Stimulated activated CD4-positive, alpha-beta T cell treated with anti-CD3 and anti-CD28 coated beads, Interleukin-2, amount 100 ng/mL, for 24 hours (primary cell): ENCODE data around the gene SORD.
"Not testable (repeated sequence)": the region's sequence is repeated elsewhere in the genome, so short reads cannot be mapped to it uniquely, and the experiment has no call there.

ENCODE experiments used
- DNase-seq, 2 donors: peaks; one replicate each; pipeline ENCODE4 v3.0.0-alpha.2; 2020

SORD gene

DNA sequence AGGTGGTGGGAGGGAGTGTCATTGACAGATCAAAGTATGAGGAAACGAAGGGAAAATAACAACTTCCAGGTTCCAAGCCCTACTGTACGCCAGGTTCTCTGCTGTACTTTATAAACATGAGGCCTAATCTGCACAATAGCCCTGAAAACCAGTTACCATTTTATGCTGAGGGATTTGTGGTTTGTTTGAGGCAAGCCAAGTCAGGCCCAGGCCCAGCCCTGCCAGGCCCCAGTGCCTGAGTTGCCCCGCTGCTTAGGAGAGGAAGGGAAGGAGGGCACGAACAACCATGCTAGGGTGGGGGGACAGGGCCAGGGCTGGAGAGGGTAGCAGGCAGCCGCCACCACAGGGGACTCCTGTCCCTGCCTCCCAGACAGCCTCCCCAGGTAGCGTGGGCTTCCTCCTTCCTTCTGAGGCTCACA, 47.0 kb downstream of the SORD start:
- not testable (repeated sequence) for DNase-seq

DNA sequence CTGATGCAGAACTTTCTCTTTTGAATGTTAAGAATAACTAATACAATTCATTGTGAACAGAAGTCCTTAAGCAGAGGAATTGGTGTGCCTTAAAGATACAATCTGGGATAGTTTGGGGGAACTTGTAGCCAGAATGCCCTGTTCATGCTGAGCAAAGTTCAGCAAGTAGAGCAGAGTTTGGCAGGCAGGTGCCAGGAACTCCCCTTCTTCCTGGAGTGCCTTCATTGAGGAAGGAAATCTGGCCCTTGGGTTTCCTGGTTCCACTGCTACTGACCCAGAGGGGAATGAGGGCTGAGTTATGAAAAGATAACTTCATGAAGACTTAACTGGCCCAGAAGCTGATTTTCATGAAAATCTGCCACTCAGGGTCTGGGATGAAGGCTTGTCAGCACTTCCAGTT, 50.6 kb downstream of the SORD start:
- not testable (repeated sequence) for DNase-seq

DNA sequence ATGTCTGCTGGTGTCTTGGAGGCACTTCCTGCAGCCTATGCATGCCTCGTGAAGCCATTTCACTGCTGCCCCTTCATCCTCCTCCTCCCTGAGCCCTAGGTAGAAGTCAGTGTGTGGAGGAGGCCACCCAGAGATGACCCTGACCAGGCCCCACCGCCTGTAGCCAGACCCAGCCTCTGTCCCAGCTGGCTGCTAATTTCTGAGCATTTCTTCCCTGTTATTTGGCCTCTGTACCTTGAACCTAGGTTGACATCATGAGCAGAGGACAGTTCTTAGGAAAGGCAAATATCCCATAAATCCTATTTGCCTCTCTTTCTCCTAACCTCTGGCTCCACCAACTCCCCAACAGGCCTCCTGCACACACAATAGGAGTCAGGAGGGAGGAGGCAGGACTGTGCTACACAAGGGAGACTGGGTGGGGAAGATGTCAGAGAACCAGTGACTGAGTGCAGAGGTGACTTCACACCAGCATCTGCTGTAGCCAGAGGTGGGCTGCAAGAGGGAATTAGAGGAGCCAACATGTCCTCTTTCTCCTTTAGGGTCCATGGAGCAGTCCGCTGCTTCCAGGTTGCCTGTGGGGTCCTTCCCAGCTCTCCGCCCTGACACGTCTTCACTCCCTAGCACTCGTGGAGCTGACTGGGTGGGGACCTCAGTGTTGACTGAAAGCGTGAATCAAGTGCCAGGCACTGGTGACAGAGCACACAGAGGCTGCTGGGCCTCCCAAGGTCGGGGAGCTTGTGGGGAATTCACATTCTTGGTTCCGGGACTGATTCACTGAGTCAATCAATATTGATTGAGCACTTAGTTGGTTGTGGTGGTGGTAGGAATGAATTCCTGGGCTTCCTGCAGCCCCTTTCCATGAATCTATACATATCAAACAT, 52.7 kb downstream of the SORD start:
- DNase-seq, result not testable (repeated sequence)

- not testable (repeated sequence) for DNase-seq
These were observed 54.4 kb downstream of the SORD start for GRCh38 chr15:45077391-45077790.

GRCh38 chr15:45079201-45079600, 56.2 kb downstream of the SORD start:
- not testable (repeated sequence) for DNase-seq

GRCh38 chr15:45079628-45080246, 56.7 kb downstream of the SORD start:
- DNase-seq, result not testable (repeated sequence)

GRCh38 chr15:45080593-45080992, 57.6 kb downstream of the SORD start:
- DNase-seq, result not testable (repeated sequence)

DNA sequence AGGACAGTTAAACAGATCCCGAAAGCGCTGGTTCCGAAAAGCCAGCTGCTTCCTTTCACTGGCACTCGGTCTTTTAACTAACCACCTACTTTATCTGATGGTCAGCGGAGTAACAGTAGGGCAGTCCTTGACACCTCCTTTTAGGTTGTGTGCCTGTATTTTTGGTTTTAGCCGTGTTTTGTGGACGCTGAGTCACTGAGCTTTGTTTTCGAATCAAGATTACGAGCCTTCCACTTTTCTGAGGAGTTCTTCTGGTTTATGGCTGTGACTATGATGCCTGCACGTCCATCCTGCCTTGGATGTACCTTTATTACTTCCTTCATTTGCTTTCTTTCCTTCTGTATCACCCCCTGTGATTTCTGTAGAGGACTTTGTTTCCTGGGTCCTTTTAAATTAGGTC, 59.4 kb downstream of the SORD start:
- DNase-seq, result not testable (repeated sequence)

DNA sequence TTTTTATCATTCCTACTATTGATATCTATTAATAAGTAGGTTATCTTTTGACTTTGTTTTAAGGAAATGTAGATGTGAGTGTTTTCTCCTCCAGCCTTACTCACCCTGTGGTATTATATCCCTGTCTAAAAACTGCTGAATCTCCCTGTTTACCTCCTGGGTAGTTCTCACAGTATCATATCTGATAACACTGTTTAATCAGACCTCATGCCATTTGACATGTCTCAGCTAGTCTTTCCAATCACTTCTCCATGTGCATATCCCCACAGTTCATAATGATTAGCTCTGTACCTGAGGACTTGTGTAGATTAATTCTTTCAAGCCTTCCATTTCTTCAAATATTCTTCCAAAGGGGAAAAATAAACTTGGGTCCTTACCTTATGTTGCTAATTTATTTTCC, 60.2 kb downstream of the SORD start:
- no peak for DNase-seq

GRCh38 chr15:45084163-45084562, 61.2 kb downstream of the SORD start:
- no peak for DNase-seq

DNA sequence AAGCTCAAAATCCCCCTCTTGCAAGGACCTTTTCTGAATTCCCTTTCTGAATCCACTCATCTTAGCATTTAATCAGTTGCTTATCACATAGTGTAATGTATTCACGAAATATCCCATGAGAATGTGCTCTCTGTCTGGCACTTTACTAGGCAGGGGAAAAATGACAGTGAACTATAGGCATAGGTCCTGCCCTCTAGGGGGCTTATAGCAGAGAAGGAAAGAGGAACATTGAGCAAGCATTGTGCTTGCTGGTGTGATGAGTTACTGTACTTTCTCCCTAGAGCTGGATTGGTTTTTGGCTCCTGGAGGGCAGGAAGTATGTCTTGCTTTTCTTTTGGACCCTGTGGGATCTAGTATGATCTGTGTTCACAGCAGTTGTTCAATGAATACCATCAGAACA, 64.5 kb downstream of the SORD start:
- no peak for DNase-seq

DNA sequence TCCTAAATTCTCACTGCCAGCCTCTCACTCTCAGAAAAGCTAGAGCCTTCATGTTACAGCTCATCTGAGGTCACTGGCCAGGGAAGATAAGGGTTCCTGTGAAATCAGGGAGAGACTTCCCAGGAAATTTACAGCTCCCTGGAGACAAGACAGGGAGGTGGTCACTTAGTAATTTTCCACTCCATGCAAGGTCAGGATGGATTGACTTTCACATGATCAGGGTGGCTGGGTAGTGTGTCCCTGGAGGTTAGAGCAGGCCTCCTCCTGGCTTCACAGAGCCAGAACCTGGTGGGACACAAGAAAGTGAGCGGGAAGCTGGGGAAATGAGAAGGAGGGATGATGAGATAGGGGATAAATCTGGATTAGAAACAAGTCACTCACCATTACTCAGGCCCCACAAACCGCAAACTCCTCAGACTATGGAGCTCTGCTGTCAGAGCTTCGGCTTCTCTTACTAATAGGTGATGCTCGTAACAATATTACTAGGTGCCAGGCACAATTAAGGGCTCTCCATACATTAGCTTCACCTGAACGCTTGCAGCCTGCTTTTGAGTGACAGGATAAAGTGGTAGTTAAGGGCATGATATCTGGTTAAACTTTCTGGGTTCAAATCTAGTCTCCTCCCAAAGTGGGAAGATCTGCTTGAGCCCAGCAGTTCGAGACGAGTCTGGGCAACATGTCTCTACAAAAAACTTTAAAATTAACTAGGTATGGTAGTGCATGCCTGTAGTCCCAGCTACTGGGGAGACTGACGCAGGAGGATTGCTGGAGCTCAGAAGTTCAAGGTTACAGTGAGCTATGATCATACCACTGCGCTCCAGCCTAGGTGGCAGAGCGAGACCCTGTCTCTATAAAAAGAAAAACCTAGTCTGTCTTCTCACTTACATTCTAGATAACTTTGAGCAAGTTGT, 66.1 kb downstream of the SORD start:
- no peak for DNase-seq

DNA sequence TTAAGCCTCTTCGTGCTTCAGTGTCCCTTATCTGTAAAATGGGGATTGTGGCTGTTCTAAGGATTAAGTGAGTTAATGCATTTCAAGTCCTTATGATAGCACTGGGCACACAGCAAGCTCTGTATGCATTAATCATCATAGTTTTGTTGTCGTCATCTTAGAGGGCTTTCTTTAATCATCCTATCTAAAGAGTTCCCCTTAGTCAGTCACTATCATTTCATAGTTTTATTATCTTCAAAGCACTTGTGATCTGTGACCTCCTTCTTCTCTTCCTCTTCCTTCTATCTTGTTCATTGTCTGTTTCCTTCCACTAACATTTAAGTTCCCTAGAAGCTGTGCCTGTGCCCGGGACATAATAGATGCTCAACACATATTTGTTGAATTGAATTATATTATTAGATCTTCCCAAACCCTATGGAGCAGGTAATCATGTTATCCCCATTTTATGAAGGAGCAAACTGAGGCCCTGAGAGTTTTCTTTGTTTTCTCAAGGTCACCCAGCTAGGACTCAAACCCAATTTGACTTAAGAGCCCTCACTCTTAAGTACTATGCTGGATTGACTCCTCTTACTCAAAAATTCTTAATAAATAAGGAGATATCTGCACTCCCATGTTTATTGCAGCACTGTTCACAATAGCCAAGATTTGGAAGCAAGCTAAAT, 66.8 kb downstream of the SORD start:
- no peak for DNase-seq

GRCh38 chr15:45091161-45091560, 68.2 kb downstream of the SORD start:
- DNase-seq, result no peak

DNA sequence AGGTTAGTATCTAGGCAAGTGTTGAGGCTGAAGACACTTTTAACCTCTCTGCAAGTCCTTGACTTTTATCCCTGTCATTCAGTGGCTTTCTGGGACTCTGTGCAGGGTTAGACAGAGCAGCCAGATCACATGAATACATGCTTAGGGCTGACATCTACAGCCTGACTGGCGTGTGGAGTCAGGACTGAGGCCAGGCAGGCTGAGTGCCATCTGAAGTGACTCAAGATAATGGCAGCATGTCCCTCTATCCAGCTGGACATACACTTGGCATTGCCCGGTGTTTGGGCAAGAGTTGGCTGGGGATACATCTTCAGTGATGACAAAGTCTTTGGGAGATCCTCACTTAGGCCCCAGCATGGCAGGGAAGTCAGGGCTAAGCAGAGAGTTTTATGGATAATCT, 68.6 kb downstream of the SORD start:
- no peak for DNase-seq

DNA sequence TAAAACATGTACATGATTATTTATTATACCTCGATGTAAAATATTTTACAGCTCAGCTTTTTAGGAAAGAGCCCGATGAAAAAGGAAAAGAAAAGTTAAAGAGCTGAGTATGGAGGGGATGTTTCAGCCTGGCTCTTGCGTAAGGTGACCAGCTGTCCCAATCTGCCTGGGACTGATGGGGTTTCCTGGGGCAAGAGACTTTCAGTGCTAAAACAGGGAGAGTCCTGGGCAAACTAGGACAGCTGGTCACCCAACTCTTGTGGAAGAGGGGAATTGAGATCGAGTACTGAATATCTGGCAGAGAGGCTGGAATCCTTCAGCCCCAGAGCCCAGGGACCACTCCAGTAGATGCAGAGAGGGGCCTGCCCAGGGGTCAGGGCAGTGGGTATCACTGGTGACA, 70.0 kb downstream of the SORD start:
- no peak for DNase-seq

- DNase-seq, result no peak
These were observed 70.8 kb downstream of the SORD start for GRCh38 chr15:45093622-45094357.

DNA sequence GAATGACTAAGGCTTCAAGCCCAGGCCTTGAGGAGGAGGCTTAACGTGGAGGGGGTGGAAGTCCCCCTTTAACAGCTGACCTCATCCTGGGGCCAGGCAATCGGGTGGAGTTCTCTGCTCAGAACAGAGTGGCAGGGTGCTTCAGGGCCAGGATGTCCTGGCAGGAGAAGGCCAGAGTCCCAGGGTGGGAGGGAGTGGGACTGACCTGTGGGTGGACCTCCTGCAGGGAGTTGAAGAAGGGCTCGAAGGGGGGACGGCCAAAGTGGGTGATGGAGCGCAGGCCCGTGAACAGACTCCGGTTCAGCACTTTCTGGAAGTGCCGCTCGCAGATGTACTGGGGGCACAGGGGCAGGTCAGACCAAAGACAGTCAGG, 71.3 kb downstream of the SORD start:
- no peak for DNase-seq

- DNase-seq, result no peak
These were observed 72.7 kb downstream of the SORD start for GRCh38 chr15:45095661-45096060.

DNA sequence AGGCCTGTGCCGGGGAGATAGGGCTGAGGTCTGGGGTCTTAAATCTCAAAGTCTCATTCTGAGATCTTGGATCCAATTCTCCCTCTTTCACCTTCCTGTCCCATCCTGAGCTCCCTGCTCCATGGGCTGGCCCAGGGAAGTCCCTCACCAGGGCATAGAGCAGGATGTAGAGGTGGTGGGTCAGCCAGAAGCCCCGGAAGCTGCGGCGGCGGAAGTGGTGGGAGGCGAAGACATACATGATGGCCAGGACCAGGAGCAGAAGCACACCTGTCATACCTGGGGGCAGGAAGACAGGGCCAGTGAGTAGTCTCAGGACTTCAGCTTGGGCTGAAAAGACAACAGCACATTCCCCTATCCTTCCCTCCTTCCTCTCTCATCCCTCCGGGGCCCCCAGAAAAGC, 74.5 kb downstream of the SORD start:
- no peak for DNase-seq

GRCh38 chr15:45099549-45100165, 76.7 kb downstream of the SORD start:
- DNase-seq, result no peak
